Left renal pelvis (tissue), 4 donors: ENCODE data around the gene GPR152. TPM values are rescaled to one million over a fixed set of nuclear protein-coding genes. Genes with fewer than 3 reads are reported as not detected.
"Not testable (repeated sequence)": the region's sequence is repeated elsewhere in the genome, so short reads cannot be mapped to it uniquely, and the experiment has no call there.

Source experiments
- DNase-seq, 4 donors: peaks; one replicate each; pipeline ENCODE4 v3.0.0-alpha.2; 2013; ENCODE audit warnings: low read depth in 4 of 4, low spot score in 3 of 4
- polyA plus RNA-seq, 4 donors: library from polyadenylated mRNA; unstranded; fragments of 120-200 nt; gene quantifications; one replicate each; pipeline ENCODE4 v1.2.1, GENCODE V29; 2013; ENCODE audit not compliant: insufficient read length in 4 of 4

GPR152 gene
- polyA plus RNA-seq, 4 donors, result not detected

GRCh38 chr11:67489885-67490726 lies 37.6 kb upstream of the GPR152 start:
- DNase-seq, result no peak

- DNase-seq, result no peak
These were observed 36.8 kb upstream of the GPR152 start for GRCh38 chr11:67489203-67489884.

- no peak for DNase-seq
These were observed 34.1 kb upstream of the GPR152 start for GRCh38 chr11:67486481-67487195.

DNA sequence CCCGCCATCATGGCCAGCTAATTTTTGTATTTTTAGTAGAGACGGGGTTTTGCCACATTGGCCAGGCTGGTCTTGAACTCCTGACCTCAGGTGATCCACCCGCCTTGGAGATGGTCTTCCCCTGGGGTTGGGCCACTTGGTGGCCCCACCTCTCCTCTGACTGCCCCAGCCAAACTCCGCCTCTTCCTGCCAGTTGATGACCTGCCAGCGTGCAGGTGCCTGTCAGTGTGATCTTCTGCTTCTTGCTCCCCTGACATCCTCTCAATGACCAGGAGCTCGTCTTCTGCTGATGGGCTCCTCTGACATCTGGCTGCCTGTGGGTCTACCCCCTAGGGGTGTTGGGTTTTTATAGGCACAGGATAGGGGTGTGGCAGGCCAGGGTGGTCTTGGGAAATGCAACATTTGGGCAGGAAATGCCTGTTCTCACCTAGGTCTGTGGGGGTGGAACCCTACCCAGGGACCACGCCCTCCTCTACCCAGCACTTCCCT lies 33.4 kb upstream of the GPR152 start:
- DNase-seq, result not testable (repeated sequence)

- DNase-seq, result no peak
These were observed 32.4 kb upstream of the GPR152 start for GRCh38 chr11:67484847-67485311.

- no peak for DNase-seq
These were observed 31.5 kb upstream of the GPR152 start for GRCh38 chr11:67483831-67484665.

DNA sequence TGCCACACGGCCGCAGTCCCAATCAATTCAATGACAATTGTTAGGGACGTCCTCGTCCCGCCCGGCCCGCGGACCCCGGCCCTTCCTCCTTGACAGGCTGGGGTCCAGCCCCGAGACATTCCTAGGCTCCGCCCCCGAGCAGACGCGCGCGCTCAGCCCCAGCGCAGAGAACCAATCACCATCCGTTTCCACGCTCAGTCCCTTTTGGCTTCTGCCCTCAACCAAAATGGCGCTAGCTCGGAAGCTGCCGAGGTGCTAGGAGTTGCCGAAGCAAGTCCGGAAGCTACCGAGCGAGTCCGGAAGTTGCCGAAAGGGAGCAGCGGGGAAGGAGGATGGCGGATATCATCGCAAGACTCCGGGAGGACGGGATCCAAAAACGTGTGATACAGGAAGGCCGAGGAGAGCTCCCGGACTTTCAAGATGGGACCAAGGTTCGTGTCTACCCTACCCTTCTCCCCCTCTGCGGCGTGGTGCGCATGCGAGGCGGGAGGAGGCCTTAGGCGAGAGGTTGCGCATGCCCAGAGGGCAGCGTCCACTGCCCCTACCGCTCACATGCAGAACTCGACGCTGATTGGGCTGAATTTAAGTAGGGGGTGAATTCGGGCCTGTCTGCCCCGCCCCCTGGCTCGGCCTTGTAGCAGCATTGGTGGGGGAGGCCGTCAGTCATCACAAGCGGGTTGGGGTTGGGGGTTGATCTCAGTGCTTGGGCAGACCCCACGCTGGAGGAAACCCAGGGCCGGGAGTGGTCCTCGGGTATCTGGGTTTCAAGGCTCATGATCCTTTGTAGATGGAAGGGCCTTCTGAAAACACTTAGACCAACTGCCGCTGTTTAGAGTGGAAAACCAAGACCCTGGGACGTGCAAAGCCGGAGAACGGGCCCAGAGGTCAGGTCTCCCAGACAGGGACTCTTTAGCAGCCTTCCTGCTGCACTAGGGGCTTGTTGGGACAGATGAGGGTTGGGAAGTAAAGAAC lies 30.6 kb upstream of the GPR152 start, which contains the start of gene AIP:
AIP (plus strand) TSS at position 200 of the 972 bp plus-strand sequence; CDS start at position 333, 133 bp downstream.
- peak; percentile 95 to 97 (median 96) for DNase-seq

DNA sequence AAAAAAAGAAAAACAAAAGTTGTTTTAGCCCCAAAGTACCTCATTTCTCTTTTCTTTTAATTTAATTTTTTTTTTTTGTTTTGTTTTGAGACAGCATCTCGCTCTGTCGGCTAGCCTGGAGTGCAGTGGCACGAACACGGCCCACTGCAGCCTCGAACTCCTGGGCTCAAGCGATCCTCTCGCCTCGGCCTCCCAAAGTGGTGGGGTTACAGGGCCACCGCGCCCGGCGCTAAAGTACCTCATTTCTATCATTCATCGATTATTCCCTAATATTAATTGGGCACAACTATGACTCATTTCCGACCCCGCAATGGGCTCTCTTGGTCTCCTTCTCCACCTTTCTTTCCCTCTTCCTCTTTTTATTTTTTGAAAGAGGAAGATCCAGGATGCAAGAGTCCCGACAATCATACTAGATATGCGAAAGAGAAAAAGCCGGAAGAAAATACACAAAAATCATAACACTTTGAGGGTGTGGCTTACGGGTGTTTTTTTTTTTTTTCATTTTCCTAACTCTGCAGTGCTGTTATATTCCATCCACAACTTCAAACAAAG lies 29.8 kb upstream of the GPR152 start:
- no peak for DNase-seq

GRCh38 chr11:67477344-67478050 lies 25.0 kb upstream of the GPR152 start:
- not testable (repeated sequence) for DNase-seq

DNA sequence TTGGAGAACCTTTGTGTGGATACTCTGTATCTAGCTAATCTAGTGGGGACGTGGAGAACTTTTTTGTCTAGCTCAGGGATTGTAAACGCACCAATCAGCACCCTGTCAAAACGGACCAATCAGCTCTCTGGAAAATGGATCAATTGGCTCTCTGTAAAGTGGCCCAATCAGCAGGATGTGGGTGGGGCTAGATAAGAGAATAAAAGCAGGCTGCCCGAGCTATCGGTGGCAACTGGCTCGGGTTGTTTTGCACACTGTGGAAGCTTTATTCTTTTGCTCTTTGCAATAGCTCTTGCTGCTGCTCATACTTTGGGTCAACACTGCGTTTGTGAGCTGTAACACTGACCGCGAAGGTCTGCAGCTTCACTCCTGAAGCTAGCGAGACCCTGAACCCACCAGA lies 24.2 kb upstream of the GPR152 start:
- not testable (repeated sequence) for DNase-seq

- no peak for DNase-seq
These were observed 20.4 kb upstream of the GPR152 start for GRCh38 chr11:67472882-67473281.

GRCh38 chr11:67470337-67471002 lies 17.9 kb upstream of the GPR152 start:
- DNase-seq, result no peak

DNA sequence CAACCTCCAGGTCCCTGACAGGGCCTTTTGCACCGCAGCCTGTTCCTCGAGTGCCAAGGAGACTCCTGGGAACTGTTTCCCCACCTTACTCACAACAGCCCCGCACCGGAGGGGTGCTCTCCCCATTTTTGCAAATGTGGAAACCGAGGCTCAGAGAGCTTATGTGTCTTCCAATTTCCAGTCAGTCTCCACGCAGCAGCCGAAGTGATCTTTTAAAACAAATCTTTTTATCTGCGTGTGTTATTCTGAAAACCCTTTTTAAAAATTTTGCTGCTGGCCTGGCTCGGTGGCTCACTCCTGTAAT lies 16.9 kb upstream of the GPR152 start:
- DNase-seq, result no peak

GRCh38 chr11:67468759-67469507 lies 16.4 kb upstream of the GPR152 start, which contains the start of gene TMEM134:
TSS of gene TMEM134 (minus strand) at chr11:67469251. CDS start at chr11:67469192, 59 bp downstream.
- DNase-seq, result peak; percentile 74 to 84 (median 80)

DNA sequence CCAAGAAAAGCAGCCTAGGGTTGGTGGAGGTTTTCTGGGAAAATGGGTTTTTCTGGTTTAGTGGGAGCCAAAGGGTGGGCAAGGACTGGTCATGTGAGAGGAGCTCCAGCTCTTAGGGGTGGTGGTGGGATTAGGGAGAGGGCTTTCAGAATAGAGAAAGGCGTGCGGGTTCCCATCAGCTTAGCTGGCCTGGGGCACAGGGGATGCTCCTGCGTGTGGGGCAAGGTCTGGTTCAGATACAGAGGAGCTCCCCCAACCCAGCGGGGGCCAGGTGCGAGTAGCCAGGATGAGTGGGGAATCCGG lies 15.9 kb upstream of the GPR152 start:
- DNase-seq, result no peak

DNA sequence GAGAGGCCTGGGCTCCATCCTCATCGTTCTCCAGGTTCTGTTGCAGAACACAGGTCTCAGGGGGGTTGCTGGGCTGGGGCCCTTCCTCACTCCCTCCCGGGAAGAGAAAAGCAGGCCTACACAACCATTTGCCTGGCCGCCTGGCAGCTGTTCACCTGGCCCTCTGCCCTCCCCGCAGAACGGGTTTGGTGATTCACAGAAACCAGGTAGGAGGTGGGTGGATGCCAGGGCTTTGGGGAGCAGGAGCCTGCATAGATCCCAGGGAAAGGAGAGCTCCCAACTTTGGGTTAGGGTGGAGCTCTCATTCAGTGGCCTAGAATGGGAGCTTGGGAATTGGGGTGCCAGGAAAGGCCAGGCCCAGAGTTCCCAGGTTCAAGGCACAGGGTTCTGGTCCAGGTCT lies 15.5 kb upstream of the GPR152 start:
- no peak for DNase-seq
